SK-N-MC (cell line): Measurements from ENCODE around the gene TRPT1.

Experiments
- DNase-seq: peaks from one replicate; pipeline ENCODE4 v3.0.0-alpha.2; 2011; ENCODE audit warnings: low read depth, low spot score
- H3K27ac ChIP-seq: fragments of 200-600 bp; sonication (generic); 2 replicates; pipeline ENCODE4 v1.5.1; 2016; ENCODE audit warnings: mixed run types
- H3K36me3 ChIP-seq: fragments of 200-600 bp; sonication (generic); 2 replicates; pipeline ENCODE4 v1.6.1; 2017; ENCODE audit warnings: antibody characterized with exemption, low read length, mixed read lengths; ENCODE audit not compliant: insufficient read depth
- H3K4me3 ChIP-seq: fragments of 200-600 bp; sonication (generic); 2 replicates; pipeline ENCODE4 v1.5.1; 2016
- H3K9ac ChIP-seq: fragments of 200-600 bp; sonication (generic); 2 replicates; pipeline ENCODE4 v1.8.0; 2017; ENCODE audit warnings: mixed run types, mixed read lengths; ENCODE audit not compliant: insufficient read length
- H3K9me3 ChIP-seq: fragments of 200-600 bp; sonication (generic); 2 replicates; pipeline ENCODE4 v1.6.1; 2017; ENCODE audit warnings: low read depth, mild to moderate bottlenecking, antibody characterized with exemption, low read length, moderate library complexity, mixed read lengths
- EZH2 ChIP-seq: fragments of 200-600 bp; sonication (generic); IDR thresholded peaks from one replicate; pipeline ENCODE4 v1.6.1; 2017; ENCODE audit warnings: antibody characterized with exemption
- FOXP2 ChIP-seq: optimal IDR thresholded peaks from 2 replicates; pipeline ENCODE3; 2011; ENCODE audit warnings: mild to moderate bottlenecking, moderate library complexity; ENCODE audit not compliant: insufficient read depth; ENCODE audit errors: extremely low read length, control extremely low read depth
- POLR2AphosphoS5 ChIP-seq: IDR thresholded peaks from 2 replicates; pipeline ENCODE4 v1.6.1; 2012; ENCODE audit warnings: mild to moderate bottlenecking, low read depth, low read length, borderline replicate concordance

Gene TRPT1

DNA sequence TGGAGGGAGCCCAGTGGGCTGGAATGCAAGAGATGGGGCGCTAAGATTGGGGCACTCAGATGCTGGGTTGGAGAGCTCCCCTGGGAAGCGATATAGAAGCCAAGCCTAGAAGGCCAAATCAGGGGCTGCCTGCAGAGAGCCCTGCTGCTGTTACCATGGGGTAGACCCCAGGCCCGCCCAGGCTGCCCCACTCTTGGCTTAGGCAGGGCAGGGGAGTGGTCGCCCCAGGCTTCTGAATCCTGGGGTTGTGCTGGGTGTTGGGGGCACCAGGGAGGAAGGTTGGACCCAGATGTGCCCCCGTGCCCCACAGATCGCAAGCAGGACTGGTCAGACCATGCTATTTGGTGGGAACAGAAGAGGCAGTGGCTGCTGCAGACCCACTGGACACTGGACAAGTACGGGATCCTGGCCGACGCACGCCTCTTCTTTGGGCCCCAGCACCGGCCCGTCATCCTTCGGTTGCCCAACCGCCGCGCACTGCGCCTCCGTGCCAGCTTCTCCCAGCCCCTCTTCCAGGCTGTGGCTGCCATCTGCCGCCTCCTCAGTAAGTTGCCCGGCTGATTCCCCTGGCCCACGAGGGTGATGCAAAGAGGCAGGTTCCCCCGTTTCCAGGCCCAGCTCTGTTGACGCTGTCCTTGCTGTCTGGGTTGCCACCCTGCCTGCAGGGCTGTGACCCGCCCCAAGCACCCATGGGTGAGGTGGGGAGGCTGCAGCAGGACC, 15.5 kb downstream of the TRPT1 start:
- Histone ChIP-seq H3K4me3 (no peak overlapping the region), H3K9ac (no peak overlapping the region), H3K27ac (no peak overlapping the region), H3K36me3 (peaks cover 8% of the 10 kb centered on the region), H3K9me3 (no peaks in the 10 kb centered on the region)
- no peak for TF ChIP-seq POLR2AphosphoS5
- TF ChIP-seq FOXP2, result no peak
- no peak for TF ChIP-seq EZH2
- DNase-seq, result no peak

DNA sequence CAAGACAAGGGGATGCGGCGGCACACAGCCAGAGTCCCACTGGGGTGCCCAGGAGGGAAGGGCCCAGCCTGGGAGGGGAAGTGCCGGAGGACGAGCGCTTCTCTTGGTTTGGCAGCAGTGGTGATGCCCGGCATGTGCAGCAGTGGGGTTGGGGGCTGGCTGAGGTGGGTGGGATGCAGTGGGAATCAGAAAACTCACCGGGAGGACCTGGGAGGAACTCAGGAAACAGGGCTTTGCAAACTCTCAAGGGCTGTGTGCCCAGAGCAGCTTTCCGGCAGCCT, 16.5 kb downstream of the TRPT1 start:
- Histone ChIP-seq H3K4me3 (no peak overlapping the region), H3K9me3 (no peaks in the 10 kb centered on the region), H3K9ac (no peak overlapping the region), H3K36me3 (peaks cover 14% of the 10 kb centered on the region), H3K27ac (no peak overlapping the region)
- TF ChIP-seq FOXP2 (no peak), EZH2 (no peak), POLR2AphosphoS5 (no peak)
- no peak for DNase-seq

DNA sequence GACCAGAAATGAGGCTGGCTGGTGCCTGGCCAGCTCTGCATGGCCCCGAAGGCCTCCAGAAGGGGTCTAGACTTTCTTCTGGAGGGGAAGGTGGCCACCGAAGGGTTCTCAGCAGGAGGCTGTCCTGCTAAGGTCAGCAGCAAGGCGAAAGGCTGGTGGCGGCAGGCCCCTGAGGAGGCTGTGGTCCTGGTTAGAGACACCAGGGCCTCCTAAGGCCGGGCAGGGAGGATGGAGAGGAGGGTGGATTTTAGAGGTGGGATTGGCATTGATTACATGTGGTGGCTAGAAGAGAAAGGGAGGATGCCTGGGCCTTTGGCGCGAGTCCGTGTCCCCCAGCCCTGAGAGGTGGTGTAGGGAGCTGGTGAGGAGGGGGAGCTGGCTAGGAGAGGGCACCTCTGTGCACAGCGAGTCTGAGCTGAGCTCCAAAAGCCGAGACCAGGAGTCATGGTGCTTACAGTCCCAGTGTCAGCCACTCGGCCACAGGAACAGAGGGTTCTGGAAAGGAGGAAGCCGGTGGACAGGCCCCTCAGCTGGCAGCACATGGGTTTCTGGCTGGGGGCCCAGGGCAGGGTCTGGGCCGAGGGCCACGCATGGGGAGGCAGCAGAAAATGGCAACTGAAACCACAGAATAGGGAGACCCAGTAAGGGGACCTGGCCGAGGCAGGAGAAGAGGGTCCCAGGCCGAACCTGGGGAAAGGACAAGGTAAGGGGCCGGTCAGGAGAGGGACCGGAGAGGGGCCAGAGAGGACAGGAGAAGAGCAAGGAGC, 17.0 kb downstream of the TRPT1 start:
- no peak overlapping the region for H3K4me3 ChIP-seq
- TF ChIP-seq EZH2 (no peak), FOXP2 (no peak), POLR2AphosphoS5 (no peak)
- no peak for DNase-seq
- H3K9ac ChIP-seq, result no peak overlapping the region
- H3K9me3 ChIP-seq, result no peaks in the 10 kb centered on the region
- no peak overlapping the region for H3K27ac ChIP-seq
- H3K36me3 ChIP-seq, result peaks cover 18% of the 10 kb centered on the region

DNA sequence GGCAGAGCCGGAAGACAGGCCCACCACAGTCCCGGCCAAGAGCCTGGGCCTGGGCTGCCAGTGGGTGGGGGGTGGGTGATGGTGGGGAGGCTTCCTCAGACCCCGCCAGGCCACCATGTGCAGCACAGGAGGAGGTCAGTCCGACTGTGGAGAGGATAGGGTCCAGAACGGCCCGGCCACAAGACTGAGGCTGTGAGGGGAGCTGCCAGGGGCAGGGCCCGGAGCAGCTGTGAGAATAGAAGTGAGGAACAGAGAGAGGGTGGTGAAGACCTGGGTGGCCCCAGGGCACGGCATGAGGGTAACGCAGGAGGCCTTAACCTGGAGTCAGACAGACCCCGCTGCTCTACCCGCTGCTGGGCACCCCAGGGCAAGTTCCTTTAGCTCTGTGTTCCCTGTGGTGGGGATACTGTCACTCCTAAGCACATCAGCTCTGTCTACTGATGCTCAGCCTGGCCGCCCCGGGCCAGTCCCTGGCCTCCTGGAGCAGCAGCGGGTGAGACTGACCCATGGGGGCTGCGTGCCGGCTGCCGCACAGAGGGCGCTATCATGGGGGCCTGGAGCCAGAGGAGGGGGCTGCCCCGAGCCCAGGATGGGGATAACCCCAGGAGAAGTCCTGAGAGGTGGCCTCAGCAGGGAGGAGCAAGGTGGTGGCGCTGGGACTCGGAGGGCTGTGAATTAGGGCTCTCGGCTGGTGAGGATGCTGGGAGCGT, 17.7 kb downstream of the TRPT1 start:
- H3K27ac ChIP-seq, result peak overlapping the region; percentile 10; the same call in 1 of the 2 replicates
- no peaks in the 10 kb centered on the region for H3K9me3 ChIP-seq
- H3K4me3 ChIP-seq, result no peak overlapping the region
- DNase-seq, result no peak
- peaks cover 25% of the 10 kb centered on the region for H3K36me3 ChIP-seq
- H3K9ac ChIP-seq, result no peak overlapping the region
- TF ChIP-seq FOXP2 (no peak), EZH2 (no peak), POLR2AphosphoS5 (no peak)

DNA sequence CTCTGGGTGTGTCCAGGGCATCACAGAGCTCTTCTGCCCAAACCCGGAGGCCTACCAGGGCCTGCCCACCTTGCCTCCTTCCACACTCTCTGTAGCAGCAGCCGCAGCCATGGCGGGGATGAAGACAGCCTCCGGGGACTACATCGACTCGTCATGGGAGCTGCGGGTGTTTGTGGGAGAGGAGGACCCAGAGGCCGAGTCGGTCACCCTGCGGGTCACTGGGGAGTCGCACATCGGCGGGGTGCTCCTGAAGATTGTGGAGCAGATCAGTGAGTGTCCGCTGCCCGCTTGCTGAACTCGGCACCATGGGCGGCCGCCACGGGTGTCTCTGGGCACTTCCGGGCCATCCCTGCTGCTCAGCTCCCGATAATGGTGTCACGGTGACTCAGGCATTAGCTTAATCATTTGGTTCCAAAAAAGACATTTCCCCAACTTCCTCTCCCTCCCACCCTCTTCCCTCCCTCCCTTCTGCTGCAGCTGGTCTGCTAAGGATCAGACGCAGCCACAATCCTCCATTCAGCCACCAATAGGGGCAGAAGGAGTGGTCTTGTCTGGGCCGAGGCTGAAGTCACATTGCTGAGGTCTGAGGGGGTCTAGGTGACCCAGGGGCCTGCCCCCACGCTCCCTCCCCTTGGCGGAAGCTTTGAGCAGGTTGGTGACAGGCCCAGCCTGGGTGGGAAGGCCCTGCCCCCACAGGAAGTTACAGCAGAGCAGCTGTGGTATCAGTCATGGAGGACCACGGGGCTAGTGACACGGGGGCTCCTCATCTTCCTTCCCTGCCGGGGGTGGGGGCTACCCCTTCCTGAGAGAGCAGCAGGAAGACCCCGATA, 18.5 kb downstream of the TRPT1 start:
- Histone ChIP-seq H3K36me3 (peaks cover 33% of the 10 kb centered on the region), H3K9me3 (no peaks in the 10 kb centered on the region), H3K27ac (peak overlapping the region; percentile 60; the same call in 1 of the 2 replicates), H3K9ac (no peak overlapping the region), H3K4me3 (no peak overlapping the region)
- no peak for DNase-seq
- TF ChIP-seq FOXP2 (no peak), POLR2AphosphoS5 (no peak; the same call in 1 of the 2 replicates), EZH2 (no peak)

DNA sequence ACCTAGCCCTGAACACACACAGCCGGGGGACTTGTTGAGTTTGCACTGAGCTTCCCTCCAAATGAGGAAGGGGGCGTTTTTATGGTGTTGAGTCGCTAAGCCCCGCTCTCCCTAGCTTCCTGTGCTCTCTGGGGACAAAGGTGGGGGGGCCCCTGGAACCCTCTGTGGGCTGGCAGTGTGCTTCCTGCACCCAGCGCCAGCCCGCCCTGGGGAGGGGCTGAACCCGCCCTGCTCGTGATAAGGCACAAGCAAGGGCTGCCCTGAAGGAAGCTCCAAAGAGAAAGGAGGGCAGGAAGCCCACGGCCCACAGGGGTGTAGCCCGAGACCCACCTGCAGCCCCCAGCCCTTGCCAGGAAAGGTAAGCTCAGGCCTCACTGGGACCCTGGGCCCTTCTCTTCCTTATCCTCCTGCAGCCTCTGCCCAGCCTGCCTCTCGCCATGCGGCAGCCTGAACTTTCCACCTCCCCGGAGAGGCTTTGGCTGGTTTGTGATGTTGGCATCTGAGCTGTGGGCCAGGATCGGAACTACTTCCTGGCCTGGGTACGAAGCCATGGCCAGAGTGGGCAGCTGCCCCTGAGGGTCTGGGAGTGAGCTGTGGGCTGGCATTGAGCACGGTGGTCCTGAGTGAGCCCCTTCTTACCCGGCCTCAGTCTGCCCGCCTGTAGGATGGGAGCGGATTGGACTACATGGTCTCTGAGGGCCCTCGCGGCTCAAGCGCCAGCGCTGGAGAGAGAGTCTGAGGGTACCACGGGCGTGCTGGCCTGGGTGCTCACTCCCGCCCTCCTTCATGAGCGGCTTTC, 19.3 kb downstream of the TRPT1 start, which contains the start of gene FERMT3:
Gene FERMT3, plus strand, starts transcription at position 265 of the 799 bp plus-strand sequence. CDS start 644 bp downstream, outside the sequence.
- no peak within 1 kb of the TSS for H3K4me3 ChIP-seq
- no peak for DNase-seq
- peak within 1 kb of the TSS; percentile 60 for H3K27ac ChIP-seq
- peaks cover 38% of the 10 kb centered on the region for H3K36me3 ChIP-seq
- no peaks in the 10 kb centered on the region for H3K9me3 ChIP-seq
- no peak for TF ChIP-seq FOXP2
- 0 out of 2 replicates have a peak, but pooled peaks have one; percentile 10 for TF ChIP-seq POLR2AphosphoS5
- H3K9ac ChIP-seq, result no peak within 1 kb of the TSS

DNA sequence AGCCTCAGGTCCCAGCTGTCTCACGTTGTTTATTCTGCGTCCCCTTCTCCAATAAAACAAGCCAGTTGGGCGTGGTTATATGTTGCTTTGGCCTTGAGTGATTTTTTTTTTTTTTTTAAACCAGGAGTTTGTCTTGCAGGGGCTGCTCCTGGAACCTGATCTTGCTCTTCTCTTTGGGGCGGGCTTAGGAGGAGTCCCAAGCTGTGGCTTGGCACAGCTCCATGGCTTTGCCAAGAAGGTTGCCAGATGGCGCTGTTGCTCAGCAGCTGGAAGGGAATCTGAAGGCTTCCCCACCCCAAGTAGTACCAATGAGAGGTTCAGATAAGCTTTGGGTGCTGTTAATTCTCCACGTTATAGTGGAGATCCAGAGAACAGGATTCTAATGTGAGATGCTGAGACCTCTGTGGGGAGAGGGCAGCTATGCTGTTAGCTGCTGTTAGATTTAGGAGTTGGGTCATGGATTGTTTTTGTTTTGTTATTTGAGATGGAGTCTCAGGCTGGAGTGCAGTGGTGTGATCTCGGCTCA, 21.5 kb downstream of the TRPT1 start:
- Histone ChIP-seq H3K9me3 (no peaks in the 10 kb centered on the region), H3K27ac (peak overlapping the region; percentile 74), H3K9ac (no peak overlapping the region), H3K4me3 (no peak overlapping the region), H3K36me3 (peaks cover 60% of the 10 kb centered on the region)
- DNase-seq, result peak; percentile 87
- TF ChIP-seq EZH2 (no peak), POLR2AphosphoS5 (peak; percentile 43; the same call in 1 of the 2 replicates), FOXP2 (peak; percentile 46)
